Right lobe of liver (tissue), 4 donors: ENCODE data around the gene TMC1.

Experiments
- POLR2A ChIP-seq: fragments of 450-650 bp; IDR thresholded peaks from one replicate; pipeline ENCODE4 v1.6.1; 2017; ENCODE audit warnings: antibody characterized with exemption, mild to moderate bottlenecking
- TF ChIP-seq, protein P1 (sequence below), 4 donors: fragments of 200-600 bp in 3 of 4; fragments of 450-650 bp in 1 of 4; IDR thresholded peaks; one replicate each; pipeline versions ENCODE4 v1.5.1 to v1.8.0; 2016 to 2022; ENCODE audit warnings: antibody characterized with exemption in 4 of 4, mild to moderate bottlenecking in 2 of 4
- donor health status: DM: no; HTN: no; CAD: no.
- donor health status: DM: no; HTN: no; CAD: no.
- donor health status: DM: no; HTN: yes; CAD: no.

DNA sequence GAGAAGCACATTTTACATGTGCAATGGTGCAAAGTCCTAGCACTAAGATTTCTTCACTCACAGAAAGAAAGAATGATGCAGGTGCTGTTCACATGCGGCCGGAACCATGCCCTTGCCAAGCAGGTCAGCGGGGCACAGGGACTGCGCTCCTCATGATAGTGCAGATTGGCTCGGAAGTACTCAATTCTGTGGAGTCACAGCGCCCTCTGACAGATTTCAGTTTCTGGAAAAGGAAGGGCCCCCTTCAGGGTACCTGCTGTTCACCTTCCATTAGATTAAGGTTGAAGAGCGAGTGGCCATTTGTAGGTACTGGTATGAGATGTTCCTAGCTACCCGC is 75.7 kb downstream of the TMC1 start:
- TF ChIP-seq, protein P1, sequence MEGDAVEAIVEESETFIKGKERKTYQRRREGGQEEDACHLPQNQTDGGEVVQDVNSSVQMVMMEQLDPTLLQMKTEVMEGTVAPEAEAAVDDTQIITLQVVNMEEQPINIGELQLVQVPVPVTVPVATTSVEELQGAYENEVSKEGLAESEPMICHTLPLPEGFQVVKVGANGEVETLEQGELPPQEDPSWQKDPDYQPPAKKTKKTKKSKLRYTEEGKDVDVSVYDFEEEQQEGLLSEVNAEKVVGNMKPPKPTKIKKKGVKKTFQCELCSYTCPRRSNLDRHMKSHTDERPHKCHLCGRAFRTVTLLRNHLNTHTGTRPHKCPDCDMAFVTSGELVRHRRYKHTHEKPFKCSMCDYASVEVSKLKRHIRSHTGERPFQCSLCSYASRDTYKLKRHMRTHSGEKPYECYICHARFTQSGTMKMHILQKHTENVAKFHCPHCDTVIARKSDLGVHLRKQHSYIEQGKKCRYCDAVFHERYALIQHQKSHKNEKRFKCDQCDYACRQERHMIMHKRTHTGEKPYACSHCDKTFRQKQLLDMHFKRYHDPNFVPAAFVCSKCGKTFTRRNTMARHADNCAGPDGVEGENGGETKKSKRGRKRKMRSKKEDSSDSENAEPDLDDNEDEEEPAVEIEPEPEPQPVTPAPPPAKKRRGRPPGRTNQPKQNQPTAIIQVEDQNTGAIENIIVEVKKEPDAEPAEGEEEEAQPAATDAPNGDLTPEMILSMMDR (IDR thresholded peaks at IDR 0.05), result peak; percentile 8 to 32 (median 21)
- TF ChIP-seq POLR2A, result no peak
